ENCODE results near the gene MAU2.

The MAU2 gene, protein sequence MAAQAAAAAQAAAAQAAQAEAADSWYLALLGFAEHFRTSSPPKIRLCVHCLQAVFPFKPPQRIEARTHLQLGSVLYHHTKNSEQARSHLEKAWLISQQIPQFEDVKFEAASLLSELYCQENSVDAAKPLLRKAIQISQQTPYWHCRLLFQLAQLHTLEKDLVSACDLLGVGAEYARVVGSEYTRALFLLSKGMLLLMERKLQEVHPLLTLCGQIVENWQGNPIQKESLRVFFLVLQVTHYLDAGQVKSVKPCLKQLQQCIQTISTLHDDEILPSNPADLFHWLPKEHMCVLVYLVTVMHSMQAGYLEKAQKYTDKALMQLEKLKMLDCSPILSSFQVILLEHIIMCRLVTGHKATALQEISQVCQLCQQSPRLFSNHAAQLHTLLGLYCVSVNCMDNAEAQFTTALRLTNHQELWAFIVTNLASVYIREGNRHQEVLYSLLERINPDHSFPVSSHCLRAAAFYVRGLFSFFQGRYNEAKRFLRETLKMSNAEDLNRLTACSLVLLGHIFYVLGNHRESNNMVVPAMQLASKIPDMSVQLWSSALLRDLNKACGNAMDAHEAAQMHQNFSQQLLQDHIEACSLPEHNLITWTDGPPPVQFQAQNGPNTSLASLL

GRCh38 chr19:19320361-19321140 is at the start of gene MAU2, which contains the start of gene SUGP1:
Gene MAU2 (plus strand): TSS chr19:19320829. CDS start chr19:19320860, 31 bp downstream.
Gene SUGP1 (minus strand): TSS chr19:19320509. CDS start chr19:19320496, 13 bp downstream.
- peak within 1 kb of the TSS; percentile 83 for H3K27ac ChIP-seq
- DNase-seq (ENCODE audit: low read depth, low spot score) = peak; percentile 73

DNA sequence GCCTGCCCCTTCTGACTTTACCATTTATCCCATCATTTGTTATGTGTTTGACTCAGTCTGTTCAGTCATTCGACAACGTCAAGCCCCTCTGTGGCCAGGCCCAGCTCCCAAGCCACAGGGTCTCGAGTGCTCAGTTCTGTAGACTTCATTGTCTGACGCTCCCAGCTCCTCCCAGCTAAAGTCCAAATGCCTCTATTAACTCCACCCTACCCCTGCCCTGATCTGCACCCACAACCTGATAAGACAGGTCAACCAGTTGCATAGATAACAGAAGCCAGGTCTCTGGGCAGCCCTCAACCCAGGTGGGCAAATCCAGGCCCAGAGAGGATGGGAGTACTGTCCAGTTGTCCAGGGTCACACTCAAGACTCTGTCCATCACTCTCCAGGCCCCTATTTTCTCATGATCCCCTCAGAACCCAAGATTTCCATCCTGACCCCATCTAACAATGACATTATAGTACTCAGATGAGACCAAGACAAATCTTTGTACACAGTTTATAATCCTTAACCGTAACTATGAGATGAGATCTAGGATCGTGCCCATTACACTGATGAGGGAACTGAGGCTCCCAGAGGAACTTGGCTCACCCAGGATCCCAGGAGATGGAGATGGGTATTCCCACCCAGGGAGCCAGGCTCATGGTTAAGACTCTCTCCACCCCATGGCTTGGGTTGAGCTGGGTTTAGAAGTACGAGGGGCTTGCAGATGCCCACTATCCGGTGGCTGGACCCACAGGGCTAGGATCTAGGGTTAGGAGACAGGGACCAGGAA is 48.6 kb upstream of the MAU2 start:
- no peak overlapping the region for H3K27ac ChIP-seq
- no peak for DNase-seq (ENCODE audit: low read depth, low spot score)

DNA sequence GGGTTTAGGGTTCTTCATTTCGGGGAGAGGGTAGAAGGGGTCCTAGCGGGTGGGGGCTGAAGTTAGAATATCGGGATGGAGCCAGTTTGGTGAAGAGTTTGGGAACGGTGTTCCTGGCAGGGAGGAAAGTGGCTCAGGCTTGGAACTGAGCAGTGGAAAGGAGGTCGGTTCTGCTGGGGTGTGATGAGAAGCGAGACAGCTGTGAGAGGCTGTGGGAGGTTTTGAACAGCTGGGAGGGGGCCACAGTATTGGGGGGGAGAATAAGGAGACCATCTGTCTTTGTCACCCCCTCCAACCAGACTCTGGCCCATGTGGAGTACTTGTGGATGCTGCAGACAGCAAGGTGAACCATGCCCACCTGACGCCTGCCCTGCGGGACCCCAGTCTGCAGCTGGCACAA is 46.5 kb upstream of the MAU2 start:
- DNase-seq (ENCODE audit: low read depth, low spot score) = no peak
- no peak overlapping the region for H3K27ac ChIP-seq

DNA sequence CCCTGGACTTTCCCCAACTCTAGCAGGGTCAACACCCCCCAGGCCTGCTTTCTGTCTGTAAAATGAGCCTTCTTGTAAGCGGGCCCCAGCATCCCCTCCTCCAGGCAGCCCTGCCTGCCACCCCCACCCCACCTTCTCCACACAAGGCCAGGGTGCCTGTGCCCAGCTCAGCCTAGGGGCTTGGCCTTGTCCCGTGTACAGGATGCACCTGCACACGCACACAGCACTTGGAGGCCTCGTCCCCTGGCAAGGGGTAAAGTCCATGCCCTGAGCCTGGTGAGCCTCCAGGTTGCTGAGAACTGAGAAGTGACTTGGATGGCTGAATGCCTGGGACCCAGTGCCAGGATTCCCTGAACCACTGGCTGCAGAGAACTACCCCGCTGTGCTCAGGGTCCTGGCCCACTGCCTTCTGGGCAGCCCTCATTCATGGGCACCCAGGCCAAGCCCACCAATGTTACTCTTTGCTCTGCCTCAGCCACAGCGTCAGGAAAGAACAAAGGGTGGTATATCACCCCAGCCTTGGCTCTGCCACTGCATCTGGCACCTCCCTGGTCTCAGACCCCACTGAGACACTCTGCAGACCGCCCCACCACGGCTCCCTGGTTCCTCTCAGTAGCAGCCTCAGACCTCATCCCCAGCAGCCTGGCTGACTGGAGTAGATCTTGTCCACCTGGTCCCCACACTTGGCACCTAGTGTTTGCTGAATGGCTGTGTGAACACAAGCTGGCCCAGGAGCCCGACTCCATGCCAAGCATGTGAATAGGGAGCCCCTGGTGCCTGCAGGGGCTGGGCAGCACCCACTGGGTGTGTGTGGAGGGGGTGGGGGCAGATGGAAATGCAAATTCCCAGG is 45.7 kb upstream of the MAU2 start:
- DNase-seq (ENCODE audit: low read depth, low spot score) = no peak
- H3K27ac ChIP-seq = no peak overlapping the region

DNA sequence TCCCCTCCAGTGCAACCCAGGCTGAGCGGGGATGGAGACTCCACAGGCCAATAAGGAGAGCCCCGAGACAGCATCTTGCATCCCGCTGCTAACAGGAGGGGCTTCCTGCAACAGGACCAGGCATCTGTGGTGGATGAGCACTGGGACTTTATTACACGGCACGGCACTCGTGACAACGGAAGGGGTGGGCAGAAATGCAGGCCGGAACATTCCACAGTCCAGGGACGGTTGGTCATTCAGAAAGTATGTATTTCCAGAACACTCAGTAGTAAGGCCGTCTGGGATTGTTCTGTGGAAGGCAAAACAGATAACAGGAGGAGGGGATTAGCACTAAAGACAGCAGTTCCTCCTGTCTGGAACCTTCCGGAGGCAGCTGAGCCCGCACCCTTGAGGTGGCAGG is 44.2 kb upstream of the MAU2 start:
- no peak overlapping the region for H3K27ac ChIP-seq

DNA sequence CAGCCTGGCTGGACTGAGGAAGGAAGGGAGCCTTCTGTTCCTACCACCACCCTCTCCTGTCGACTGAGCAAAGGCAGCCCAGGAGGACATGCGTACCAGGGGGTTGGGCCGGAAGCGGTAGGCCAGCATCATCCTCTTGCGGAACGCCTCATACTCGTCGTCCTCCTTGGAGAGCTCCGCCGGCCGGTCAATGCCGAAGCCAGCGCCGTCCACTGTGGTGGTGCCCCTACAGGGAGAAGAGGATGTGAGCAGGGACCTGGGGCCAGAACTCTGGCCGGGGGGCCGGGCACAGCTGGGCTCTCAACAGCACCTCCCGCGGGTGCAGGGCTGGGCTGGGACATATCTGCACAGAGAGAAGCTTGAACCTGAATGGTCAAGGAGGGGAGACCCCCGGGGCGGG is 43.8 kb upstream of the MAU2 start:
- DNase-seq (ENCODE audit: low read depth, low spot score) = no peak
- no peak overlapping the region for H3K27ac ChIP-seq

More for the DNA sequence above, 44.2 kb upstream of the MAU2 start:
- DNase-seq (ENCODE audit: low read depth, low spot score) = no peak

DNA sequence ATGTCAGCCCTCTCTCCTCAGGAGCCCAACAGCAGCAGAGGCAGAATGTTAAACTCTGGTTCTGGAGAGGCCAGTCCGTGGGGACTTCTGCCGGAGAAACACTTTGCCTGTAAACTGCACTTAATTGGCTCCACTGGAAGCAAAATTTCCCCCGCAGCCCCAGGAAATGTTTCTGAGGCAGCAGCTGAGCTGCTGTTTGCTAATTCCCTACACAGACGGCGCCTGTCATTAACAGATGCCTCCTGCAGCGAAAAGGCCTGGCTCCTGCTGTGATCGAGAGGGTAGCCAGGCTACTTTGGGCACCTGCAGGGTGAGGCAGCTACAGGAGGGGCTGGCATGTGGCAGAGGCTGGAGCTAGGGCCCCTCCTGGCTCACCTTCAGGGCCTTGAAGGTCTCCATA is 42.3 kb upstream of the MAU2 start:
- H3K27ac ChIP-seq = no peak overlapping the region
- DNase-seq (ENCODE audit: low read depth, low spot score) = no peak

DNA sequence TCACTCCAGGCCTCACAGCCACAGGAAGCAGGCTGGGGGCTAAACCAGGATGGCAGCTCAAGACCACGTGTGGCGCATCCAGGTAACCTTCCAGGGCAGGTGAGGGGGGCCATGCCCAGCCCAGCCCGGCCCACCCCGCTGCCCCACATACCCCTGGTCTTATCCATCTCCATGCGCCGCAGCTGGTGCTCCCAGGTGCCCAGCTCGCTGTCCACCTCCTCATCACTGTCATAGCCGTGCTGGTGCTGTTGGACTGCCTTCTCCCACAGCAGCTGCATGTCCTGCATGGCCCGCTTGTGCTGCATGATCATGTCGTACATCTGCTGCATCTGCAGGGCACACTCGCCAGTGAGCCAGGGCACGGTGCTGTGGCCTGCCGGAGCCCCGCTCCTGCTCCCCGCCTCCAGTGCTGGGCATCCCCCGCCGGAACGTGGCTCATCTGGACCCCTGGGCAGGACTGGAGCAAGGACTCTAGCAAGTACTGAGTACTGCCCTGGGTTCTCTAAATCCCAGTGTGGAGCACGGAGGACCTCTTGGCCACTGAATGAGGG is 41.5 kb upstream of the MAU2 start:
- DNase-seq (ENCODE audit: low read depth, low spot score) = no peak
- no peak overlapping the region for H3K27ac ChIP-seq

DNA sequence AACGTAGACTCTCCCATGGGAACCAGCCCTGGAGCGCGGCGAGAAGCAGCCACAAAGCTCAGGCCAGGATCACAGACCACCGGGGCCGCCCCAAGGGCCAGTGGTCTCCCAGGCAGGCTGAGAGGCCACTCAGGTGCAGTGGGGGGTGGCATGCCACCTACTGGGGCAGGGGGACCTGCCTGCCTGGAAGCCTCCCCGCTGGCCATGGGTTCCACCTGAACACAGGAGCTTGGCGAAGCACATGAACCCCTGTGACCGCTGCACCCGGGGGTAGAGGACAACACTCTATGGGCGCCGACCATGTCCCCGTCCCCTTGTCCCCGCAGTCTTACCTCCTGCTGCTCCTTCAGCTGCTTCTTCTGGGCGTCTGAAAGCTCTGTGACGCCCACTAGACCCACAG is 40.8 kb upstream of the MAU2 start:
- H3K27ac ChIP-seq = no peak overlapping the region
- no peak for DNase-seq (ENCODE audit: low read depth, low spot score)

DNA sequence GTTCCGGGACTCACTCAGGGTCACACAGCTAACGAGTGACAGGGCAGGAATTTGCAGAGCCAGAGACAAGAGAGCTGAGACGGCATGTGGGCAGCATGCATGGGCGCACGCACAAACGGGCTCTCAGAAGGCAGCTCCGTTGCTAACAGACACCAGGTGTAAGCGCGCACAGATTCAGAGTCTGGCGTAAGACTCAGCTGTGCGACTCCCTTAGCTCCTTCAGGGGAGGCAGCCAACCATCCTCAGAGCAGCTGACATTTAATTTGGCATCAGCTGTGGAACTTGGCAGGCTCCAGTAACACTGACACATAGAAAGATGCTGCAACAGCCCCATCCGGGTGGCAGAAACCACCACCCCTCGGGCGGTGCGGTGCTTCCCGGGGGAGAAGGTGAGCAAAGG is 40.1 kb upstream of the MAU2 start:
- no peak for DNase-seq (ENCODE audit: low read depth, low spot score)
- H3K27ac ChIP-seq = no peak overlapping the region

DNA sequence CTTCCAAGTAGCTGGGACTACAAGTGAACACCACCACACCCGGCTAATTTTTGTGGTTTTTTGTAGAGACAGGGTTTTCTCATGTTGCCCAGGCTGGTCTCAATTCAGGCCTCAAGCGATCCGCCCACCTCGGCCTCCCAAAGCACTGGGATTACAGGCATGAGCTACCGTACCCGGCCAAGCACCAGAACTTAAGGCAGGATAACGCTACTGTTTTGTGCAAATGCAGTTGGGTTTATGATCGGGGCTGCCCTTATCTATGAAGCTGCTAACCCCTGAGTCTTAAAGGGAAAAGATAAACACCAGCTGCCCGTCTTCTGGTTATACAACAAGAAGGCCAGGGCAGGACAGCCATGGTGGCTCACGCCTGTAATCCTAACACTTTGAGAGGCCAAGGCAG is 34.9 kb upstream of the MAU2 start:
- no peak overlapping the region for H3K27ac ChIP-seq
- DNase-seq (ENCODE audit: low read depth, low spot score) = no peak

DNA sequence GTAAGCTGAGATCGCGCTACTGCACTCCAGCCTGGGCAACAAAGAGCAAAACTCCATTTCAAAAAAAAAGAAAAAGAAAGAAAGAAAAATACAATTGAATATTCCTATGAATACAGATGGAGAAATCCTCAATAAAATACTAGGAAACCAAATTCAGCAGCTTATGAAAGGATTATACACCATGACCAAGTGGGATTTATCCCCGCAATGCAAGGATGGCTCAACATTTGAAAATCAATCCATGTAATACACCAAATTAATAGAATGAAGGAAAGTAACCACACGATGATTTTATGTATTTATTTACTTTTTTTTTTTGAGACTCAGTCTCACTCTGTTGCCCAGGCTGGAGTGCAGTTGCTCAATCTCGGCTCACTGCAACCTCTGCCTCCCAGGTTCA is 28.0 kb upstream of the MAU2 start:
- DNase-seq (ENCODE audit: low read depth, low spot score) = no peak

GRCh38 chr19:19294914-19295313 is 25.7 kb upstream of the MAU2 start:
- H3K27ac ChIP-seq = no peak overlapping the region
- DNase-seq (ENCODE audit: low read depth, low spot score) = no peak

More for the DNA sequence above, 28.0 kb upstream of the MAU2 start:
- no peak overlapping the region for H3K27ac ChIP-seq

DNA sequence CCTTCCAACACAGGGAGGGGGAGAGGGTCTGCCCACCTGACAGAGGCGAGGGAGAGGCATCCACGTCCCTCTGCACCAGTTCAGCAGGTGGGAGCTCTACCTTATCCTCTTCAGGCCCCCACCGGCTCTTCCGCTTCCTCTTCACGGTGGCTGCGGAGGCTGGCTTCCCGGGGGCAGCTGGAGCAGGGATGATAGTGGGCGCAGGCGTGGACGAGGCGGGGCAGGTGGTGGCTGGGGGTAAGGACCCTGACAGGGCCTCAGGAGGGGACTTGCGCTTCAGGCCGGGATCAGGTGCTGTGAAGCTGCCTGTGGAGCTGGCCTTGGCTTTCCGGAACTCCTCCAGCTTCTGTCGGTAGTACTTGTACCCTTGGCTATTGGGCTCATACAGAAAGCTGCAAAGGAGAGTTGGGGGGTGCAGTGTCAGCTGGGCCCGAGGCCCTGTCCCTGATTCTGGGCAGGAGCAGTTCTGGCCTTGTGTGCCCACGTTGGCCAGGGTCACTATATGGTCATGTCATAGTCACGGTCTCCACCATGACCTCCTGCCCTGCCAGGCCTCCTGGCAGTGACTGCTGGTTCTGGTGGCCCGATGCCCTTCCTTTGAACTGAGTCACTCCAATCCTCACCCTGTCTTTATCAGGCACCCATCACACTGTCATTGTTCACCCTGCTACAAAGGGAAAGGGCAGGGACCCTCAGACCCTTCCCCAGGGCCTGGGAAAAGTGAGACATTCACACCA is 23.5 kb upstream of the MAU2 start:
- no peak overlapping the region for H3K27ac ChIP-seq
- no peak for DNase-seq (ENCODE audit: low read depth, low spot score)

DNA sequence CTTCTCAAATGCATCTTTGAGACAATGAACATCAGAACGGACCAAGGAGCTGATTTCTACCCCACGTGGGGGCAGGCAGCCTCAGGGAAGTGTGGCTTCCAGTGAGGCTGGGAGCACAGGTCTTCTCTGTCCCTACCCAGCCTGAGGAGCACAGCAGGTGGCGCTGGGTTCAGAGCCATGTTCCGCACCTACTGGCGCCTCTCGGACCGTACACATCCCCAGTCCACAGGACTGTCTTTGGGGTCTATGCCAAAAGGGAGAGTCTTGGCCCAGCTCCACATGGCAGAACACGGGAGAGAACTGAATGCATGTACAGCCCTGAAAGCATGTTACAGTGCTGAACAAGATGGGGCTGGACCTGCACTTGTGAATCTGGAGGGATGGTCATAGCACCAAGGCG is 22.9 kb upstream of the MAU2 start:
- DNase-seq (ENCODE audit: low read depth, low spot score) = no peak
- no peak overlapping the region for H3K27ac ChIP-seq

- H3K27ac ChIP-seq = no peak overlapping the region
- no peak for DNase-seq (ENCODE audit: low read depth, low spot score)
These were observed 20.0 kb upstream of the MAU2 start for GRCh38 chr19:19300613-19301012.

DNA sequence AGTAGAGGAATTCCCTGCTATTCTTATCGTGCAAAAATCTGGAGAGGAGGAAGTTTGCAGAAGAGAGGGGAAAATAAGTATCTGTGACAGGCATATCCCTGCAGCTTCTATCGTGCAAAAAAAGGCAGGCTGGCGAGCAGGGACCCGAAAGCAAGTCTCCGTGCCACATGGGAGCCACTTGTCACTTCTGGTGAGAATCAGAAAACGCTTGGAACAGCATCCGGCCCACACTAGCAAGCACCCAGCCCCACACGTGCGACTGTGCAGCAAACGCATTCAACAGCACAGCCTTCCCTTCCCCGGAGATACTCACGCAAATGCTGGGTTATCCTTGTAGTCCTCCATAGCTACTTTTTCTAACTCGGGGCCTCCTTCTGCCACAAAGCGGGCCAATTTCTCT is 17.2 kb upstream of the MAU2 start:
- no peak overlapping the region for H3K27ac ChIP-seq
- DNase-seq (ENCODE audit: low read depth, low spot score) = no peak

GRCh38 chr19:19304186-19304965 is 16.3 kb upstream of the MAU2 start:
- no peak overlapping the region for H3K27ac ChIP-seq
- no peak for DNase-seq (ENCODE audit: low read depth, low spot score)

Data from epithelial cell of prostate (primary cell).